HG03196 (cell line): ENCODE data around the gene SH3TC1.

ENCODE experiments used
- ATAC-seq: cut with Tn5 transposase; IDR thresholded peaks from one replicate; pipeline ENCODE4 v1.9.1; 2021; ENCODE audit not compliant: unreplicated experiment

SH3TC1 gene

DNA sequence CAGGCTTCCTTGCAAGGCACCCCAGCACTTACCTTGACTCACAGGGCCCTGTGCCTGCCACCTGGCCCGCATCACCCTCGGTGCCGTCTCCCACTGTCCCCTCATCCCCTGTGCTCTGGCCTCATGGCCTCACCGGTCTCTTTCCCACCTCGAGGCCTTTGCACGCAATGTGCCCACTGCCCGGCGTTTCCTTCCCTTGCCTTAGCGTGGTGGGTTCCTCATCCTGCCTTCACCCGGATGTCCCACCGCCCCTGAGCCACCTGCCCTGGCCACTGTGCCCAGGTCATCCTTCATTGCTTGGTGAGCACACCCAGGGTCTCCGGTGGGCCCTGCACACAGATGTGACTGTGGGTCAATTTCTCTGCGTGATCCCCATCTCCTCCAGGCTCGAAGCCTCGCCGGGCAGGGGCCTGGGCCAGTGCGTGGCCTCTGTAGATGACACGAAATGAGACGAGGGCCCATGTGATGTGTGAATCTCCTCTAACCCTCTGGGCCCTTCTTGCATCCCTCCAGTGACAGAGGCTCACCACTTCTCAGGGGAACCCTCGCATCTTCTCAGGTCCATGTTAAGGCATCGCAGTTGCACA, 75.1 kb downstream of the SH3TC1 start:
- no peak for ATAC-seq

DNA sequence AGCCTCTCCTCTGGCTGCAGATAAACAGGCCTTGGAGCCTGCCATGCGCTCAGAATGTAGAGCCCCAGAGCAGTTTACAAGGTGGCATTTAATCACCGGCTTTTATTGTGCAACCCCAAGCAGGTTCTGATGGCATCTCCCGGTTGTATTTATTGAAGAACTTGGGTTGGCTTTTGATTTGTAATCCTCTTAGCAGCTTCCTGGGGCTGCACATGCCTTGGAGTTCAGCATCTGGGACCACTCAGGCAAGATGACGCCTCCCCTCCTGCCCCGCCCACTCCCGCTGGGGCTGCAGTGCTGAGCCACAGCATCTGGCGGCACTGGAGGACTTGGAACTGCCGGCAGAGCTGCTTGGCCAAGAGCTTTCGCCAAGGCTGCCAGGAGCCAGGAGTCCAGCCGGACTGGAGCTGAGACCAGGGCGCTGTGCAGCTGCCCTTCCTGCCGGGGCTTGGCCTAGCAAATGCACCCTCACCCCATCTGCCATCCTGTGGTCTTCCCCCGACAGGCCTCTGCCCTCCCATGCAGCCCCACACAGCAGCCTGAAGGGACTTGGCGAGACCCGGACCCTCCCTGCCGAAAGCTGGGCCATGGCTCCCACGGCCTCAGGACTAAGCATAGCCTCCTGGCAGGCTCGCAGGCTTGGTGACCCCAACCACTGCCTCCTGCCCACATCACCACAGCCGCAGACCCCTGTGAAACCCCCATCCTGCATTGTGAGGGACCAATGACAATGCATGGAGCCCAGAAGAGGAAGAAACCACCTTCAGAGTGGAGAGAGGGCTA, 75.9 kb downstream of the SH3TC1 start:
- ATAC-seq = no peak

DNA sequence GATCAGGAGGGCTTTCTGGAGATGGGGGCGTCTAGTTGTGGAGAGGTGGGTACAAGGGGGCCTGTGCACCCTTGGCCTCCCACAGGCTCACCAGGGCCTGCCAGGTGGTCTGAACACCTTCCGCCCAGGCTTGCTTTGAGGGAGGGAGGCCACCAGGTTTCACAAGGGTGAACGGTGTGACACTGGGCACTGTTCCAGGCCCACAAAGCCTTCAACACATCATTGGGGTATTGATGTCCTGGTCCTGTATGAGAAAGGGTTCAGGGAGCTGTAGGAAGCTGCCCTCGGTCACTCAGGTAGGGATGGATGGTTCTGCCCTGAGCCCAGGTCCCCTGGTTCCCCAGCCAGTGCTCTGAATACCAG, 76.4 kb downstream of the SH3TC1 start:
- ATAC-seq = no peak

DNA sequence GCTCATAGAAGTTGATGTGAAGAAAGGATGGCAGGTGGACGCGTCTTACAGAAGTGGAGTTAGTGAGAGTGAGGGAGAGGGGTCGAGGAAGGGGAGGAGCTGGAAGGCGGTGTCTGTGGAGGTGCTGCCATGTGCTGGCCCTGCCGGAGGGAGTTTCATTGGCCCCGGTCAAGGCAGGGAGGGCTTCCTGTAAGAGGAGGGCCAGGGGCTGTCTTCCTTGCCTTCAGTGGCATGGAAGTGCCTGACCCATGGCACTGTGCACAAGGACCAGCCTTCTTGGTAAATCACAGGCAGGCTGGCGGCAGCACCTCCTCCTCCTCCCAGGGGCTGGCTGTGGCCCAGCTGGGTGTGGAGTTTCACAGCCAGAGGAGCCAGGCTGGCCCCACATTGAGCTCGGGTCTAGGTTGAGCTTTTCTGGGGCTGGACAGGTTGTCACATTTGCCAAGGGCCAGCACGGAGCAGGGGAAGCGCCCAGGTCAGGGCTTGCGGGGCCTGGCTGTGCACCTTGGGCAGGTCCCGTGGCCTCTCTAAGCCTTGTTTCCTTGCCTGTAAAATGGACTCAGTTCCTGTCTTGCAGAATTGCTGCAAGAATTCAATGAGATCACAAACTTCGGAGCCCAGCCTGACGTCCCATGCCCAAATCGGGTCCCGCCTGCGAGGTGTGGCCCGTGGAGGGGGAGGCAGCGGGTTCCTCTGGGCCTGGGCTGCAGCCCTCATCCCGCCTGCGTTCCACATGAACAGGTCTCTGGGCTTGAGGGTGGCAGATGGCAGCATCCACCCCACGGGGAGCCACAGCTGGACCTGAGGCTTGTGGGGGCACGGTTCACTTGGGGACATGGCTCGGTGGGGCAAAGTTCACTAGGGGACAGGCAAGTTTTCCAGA, 77.5 kb downstream of the SH3TC1 start:
- no peak for ATAC-seq

DNA sequence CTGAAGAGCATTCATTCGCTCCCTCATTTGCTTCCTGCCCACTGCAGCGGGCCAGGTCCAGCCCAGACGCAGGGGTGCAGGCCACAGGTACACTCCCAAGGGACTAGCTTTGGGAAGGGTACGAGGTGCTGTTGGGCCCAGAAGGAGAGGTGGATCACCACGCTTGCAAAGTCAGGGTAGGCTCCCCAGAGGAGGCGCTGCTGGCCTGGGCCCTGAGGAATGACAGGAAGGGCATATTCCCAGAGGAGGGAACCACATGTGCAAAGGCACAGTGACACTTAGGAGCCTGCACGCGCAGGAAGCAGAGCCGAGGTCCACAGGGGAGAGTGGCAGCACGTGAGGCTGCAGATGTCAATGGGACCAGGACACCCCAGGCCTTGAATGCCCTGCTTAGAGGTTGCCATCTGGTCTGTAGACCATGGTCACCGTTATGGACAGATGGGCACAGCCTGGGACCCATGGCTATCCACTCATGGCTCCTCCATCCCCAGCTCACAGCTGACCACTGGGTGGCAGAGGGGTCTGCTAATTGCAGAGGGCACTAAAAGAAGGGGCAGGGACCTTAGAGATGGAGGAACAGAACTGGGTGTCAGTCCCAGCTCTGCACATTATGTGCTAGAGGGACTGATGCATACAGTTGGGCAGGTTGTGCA, 78.4 kb downstream of the SH3TC1 start:
- ATAC-seq = no peak

DNA sequence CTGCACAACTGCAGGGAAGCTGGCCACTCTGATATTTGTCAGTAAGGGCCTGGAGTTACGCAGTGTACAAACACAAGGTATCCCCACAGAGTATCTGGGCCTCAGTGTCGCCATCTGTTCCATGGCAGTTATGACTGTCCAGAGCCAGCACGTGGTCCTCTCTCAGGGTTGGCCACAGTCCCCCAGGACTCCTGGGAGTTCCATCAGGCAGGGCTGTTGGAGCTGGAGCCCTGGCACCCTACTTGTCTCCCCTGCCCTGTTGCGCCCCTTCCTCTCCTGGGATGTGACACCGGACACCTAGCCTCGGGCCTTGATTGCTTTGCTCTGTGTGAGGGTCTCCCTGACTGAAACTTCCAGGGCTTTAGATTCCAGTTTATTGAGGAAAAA, 78.9 kb downstream of the SH3TC1 start:
- ATAC-seq = no peak

DNA sequence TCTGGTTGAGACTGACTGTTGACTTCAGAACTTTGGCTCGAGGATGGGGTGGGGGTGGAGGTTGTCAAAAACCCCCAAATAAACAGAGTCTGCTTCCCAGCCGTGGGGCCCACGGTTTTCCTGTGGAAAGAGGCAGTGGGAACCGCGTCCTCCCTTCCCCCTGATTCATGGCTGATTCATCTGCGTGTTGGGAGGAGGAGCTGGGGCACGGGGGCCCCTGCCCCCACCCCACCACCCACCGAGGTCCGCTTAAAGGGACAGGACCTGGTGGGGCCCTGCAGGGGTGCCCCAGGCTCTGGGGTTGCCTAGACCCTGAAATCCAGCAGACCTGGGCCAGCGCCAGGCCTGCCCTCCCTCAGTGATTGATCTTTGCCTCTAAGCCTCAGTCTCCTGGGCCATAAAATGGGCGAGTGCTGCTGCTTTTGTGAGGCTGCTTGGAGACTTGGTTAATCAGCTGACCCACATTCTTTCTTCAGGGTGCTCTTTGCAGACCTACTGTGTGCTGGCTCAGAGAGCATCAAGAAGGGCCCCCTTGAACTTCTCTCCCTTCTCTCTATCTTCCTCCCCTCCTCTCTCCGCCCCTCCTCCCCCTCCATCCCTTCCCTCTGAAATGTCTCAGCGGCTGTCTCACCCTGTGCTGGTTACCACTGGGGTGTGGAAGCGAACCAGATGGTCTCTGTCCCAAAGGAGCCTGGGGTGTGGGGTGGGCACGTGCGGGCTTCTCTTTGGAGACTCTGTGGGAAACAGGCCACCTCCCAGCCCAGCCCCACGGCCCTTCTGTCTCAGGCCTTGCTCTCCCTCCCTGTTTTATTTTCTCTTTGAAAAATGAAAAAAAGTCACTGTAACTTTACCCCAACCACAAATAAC, 79.6 kb downstream of the SH3TC1 start:
- no peak for ATAC-seq

DNA sequence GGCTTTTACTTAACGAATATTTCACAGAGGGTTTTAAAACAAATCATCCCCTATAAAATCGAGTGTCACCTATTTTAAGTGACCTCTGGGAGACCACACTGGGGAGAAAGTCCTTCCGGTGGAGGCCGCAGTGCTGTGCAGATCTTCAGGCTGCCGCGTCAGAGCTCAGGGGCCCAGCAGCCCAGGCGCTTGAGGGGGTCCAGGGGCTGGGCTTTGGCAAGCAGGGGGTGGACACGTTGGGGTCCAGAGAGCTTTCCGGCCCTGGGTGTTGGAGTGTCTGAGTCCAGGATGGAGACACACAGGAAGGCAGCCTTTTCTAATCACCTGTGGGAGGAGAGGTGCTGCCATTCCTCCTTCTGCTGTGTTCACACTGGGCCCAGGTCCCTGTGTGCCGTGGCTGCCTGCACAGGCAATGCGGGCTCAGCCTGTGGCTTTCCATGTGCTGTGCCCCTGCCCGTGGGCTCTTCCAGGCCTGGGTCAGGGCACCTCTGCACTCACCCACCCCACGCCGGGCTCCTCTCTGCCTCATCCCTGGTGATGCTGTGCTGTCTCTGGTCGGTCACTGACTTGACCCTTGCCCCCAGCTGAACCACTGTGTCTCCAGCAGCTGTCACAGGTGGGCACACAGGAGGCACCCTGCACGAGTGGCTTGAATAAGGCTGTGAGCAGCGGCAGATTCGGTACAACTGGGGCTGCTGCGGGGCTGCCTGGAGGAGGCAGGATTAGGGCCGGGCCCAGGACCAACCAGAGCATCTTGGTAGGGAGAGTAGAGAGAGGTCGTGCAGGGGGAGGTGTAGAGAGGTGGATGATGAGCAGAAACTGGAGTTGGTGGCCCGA, 80.4 kb downstream of the SH3TC1 start:
- no peak for ATAC-seq

DNA sequence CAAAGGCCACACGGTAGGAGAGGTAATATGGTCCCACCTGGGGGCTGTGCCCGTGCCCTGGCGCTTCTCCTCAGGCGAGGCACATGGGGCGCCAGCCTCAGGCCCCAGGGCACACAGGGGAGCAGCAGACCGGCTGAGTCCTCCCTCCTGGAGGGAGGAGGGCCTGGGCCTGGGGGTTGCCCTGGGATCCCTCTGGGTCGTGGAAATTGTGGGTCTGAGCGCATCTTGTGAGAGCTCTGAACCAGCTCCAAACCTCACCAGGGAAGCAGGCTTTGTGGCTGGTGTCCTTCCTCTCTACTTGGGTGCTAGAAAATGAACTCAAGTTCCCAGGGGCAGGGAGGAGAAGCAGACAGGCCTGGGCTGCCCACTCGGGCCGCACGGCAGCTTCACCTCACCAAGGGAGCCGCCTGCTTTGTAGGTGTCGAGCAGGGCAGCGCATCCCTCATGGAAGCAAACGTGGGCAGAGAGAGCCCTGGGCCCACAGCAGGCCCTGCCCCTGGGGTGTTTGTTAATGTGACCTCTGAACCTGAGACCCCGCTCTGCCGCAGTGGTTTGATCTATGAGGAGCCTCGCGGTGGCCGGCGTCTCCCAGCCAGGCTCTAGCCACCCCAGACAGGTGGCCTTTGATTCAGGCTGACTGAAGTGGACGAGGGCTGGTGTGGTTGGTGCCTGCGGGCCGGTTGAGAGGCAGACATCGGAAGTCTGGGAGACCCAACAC, 81.2 kb downstream of the SH3TC1 start:
- no peak for ATAC-seq

DNA sequence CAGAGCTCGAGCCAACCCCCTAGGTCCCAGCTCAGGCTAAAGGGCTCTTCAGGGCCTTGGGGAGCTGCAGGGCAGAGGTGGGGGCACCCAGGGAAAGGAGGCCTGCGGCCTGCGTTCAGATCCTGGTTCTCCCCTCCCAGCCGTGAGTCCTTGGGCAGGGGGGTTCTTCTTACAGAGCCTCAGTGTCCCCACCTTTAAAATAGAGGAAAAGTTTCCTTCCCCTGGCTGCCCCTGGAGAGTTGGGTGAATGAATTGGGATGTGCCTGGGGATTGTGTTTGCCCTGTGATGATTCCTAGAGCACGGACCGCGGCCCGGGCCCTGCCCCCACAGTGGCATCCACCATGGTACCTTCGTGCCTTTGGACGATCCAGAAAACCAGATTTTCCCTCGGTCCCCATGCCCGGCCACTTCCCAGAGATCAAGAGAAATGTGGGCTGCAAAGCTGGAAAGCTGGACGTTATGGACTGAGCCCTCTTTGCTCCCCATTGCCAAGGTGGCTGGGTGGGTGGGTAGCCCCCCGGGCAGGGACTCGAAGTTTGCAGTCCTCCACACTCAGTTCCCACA, 81.9 kb downstream of the SH3TC1 start:
- no peak for ATAC-seq

DNA sequence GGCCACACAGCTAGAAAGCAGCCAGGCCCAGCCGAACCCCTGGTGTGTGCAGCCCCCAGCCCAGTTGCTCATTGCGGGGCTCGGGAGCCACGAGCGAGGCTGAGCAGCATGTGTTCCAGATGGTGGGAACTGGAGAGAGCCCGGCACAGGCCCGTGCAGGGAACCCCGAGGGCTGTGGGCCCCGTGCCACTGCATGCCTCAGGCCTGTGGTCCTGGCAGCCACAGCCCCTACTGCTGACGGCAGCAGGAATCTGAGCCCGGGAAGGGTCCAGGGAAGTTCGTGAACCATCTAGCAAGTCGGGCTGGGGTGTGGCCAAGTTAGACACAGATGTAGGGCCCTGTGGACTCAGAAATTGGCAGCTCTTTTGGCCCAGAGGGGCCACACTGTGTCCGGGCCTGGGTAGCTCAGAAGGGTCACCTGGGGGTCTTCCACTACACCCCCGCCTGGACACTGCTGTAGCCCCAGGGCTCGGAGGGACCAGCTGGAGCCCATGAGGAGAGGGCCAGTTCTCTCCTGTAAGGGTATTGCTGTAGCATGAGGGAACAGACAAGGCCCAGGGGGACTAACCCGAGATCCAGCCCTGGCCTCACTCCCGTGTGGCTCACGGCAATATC, 82.5 kb downstream of the SH3TC1 start:
- ATAC-seq = no peak

DNA sequence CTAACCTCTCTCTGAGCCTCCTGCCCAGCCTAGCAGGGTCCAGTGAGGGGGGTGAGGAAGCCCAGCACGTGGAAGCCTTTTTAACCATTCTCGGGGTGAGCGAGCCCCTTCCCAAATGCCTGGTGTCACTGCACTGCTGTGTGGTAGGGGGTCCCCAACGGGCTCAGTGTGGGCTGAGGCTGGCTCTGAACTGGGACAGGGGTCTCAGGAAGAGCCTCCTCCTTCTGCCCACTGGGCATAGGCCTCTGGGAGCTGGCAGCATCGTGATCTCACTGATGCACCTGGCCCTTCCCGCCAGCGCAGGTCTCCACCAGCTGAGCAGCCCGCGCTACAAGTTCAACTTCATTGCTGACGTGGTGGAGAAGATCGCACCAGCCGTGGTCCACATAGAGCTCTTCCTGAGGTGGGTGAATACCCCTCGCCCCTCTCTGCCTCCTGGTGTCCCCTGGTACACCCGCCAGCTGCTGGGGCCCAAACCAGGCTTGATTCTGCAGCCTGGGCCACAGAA, 83.1 kb downstream of the SH3TC1 start:
- no peak for ATAC-seq

DNA sequence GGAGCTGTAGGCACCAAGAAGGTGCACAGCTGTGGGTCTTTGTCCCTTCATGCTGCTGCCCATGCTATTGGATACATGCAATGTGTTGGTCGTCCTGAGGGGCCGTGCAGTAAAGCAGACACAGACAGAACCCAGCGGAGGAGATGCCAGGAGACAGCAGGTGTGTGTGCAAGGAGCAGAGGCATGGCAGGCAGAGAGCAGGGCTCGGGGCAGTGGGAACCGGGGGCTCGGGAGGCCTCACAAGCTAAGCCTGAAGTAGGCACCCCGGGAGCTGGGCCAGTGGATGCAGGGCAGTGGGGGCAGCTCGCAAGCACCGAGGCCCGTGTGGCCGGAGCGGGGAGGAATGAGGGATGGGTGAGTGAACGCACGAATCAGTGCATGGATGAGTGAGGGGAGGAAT, 83.7 kb downstream of the SH3TC1 start:
- no peak for ATAC-seq

DNA sequence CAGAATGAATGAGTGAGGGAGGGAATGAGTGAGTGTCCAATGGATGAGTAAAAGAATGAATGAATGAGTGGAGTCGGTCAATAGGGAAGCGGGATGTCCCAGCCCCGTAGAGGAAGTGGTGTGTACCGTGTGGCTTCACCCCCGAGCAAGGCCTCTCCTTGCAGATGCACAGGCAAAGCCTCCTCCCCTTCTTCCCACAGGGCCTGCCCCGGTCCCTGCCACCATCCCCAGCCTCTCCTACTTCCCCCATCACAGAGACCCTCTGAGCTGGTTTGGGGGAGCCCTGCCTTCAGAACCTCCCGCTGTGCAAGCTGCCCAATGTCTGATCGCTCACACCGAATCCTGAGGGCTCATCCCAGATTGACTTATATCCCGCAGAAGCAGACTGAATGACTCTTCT, 84.1 kb downstream of the SH3TC1 start:
- ATAC-seq = no peak

DNA sequence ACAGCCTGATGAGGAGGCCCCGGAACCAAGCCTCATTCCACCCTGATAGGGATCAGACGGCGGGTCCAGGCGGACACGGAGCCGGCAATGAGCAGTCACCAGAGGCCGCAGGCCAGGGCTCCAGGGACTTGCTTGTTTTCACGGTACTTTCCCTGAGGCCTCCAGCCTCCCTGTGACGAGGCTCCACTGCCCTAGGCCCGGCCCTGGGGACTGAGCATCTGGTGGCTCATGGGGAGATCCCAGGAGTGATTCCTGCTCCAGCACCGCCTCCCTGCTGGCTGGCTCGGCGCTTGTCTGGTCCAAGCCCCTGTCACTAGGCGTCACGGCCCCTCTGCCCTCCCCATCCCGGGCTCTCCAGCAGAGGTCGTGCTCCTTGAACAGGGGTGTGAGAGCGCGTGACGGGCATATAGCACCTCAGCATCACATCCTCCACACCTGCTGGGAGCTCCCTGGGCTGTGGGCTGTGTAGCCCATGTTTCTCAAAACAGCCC, 84.6 kb downstream of the SH3TC1 start:
- ATAC-seq = no peak

DNA sequence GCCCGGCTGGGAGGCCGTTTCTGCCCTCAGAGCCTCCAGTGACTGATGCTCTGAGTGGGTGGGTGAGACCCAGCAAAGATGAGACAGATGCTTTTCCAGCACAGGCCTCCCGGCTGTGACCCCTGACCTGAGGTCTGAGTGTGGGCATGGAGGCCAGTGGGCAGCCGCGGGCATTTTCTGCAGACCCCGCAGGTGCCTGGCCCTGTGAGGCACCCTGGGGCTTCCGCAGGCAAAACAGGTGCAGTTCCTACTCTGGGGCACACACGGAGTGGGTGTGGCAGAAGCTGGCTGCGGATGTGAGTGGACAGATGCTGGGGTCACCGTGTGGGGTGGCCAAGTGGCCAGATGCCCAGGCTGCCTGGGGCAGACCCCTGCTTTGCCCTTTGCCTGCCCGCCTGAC, 85.3 kb downstream of the SH3TC1 start:
- no peak for ATAC-seq

DNA sequence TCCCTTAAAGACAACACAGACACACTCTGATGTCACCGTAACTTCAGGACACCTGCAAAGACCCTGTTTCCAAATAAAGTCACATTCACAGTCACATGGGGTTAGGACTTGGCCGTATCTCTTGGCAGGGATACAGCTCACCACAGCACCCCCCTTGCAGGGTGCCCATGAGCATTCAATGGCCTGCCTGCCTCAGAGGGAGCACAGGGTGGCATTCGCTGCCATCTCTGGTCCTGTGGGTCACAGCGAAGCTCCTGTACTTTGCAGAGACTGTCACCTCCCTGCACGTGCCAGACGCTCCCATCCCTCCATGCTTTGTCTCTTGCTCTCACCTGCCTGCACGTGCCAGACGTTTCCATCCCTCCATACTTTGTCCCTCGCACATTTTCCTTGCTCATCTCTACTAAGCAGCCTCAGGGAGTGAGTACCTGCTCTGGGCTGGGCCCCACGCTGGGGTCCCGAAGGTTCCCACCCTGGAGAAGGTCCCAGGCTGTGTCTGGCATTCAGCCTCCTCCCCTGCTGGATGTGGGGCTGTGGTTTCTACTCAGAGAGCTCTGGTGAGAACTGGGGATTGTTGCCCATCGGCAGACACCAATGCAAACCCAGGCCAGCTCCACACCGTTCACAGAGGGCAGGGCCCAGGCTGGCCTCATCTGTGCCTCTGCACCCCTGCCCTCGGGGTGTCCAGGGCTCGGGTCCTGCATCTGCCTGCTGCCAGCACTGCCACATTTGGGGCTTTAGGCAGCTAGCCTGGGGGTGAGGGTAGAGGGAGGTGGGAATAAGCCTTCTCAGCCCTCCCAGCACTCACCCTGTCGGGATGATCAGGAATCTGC, 86.3 kb downstream of the SH3TC1 start:
- ATAC-seq = no peak
